GM19452 (cell line): ENCODE measurements around the gene DIAPH1.

Experiments used
- ATAC-seq: cut with Tn5 transposase; IDR thresholded peaks from one replicate; pipeline ENCODE4 v1.9.1; 2021; ENCODE audit not compliant: unreplicated experiment

The DIAPH1 gene

GRCh38 chr5:141565826-141566570 is 52.8 kb downstream of the DIAPH1 start:
- ATAC-seq, result no peak

GRCh38 chr5:141564216-141564692 is 54.5 kb downstream of the DIAPH1 start:
- peak; percentile 95 for ATAC-seq

- ATAC-seq, result no peak
Observed at GRCh38 chr5:141560725-141561483, 57.9 kb downstream of the DIAPH1 start.

GRCh38 chr5:141560151-141560550 is 58.6 kb downstream of the DIAPH1 start:
- no peak for ATAC-seq

GRCh38 chr5:141559461-141559860 is 59.3 kb downstream of the DIAPH1 start:
- ATAC-seq, result no peak

- ATAC-seq, result peak; percentile 17
Observed at GRCh38 chr5:141558150-141558549, 60.6 kb downstream of the DIAPH1 start.

- peak; percentile 83 for ATAC-seq
Observed at GRCh38 chr5:141557681-141558136, 61.1 kb downstream of the DIAPH1 start.

GRCh38 chr5:141547921-141548320 is 70.9 kb downstream of the DIAPH1 start:
- ATAC-seq, result no peak

- no peak for ATAC-seq
Observed at GRCh38 chr5:141547488-141547887, 71.3 kb downstream of the DIAPH1 start.

- no peak for ATAC-seq
Observed at GRCh38 chr5:141543053-141543452, 75.7 kb downstream of the DIAPH1 start.

GRCh38 chr5:141534492-141535213 is 84.1 kb downstream of the DIAPH1 start:
- no peak for ATAC-seq

GRCh38 chr5:141533897-141534296 is 84.9 kb downstream of the DIAPH1 start:
- no peak for ATAC-seq

GRCh38 chr5:141532726-141533125 is 86.1 kb downstream of the DIAPH1 start:
- no peak for ATAC-seq

GRCh38 chr5:141529873-141530272 is 88.9 kb downstream of the DIAPH1 start:
- peak; percentile 52 for ATAC-seq

- no peak for ATAC-seq
Observed at GRCh38 chr5:141529002-141529401, 89.8 kb downstream of the DIAPH1 start.

GRCh38 chr5:141528291-141528984 is 90.4 kb downstream of the DIAPH1 start:
- no peak for ATAC-seq

GRCh38 chr5:141527426-141527825 is 91.4 kb downstream of the DIAPH1 start:
- no peak for ATAC-seq

GRCh38 chr5:141525653-141526052 is 93.1 kb downstream of the DIAPH1 start:
- ATAC-seq, result no peak

- ATAC-seq, result peak; percentile 79
Observed at GRCh38 chr5:141524604-141525597, 93.9 kb downstream of the DIAPH1 start.

- ATAC-seq, result no peak
Observed at GRCh38 chr5:141523991-141524390, 94.8 kb downstream of the DIAPH1 start.
